T1000 (cell line): ENCODE results near the gene TAF13.

Experiments used
- DNase-seq: peaks from one replicate; lab custom pipeline; 2025; ENCODE audit warnings: mixed read lengths; lab: John Stamatoyannopoulos, UW

The TAF13 gene

GRCh38 chr1:109075531-109076490 is at the start of gene TAF13:
Gene TAF13 (minus strand): TSS chr1:109076003. CDS start chr1:109075947, 56 bp downstream.
- peak; percentile 93 for DNase-seq

GRCh38 chr1:109120356-109120755 is 44.6 kb upstream of the TAF13 start:
- no peak for DNase-seq

- no peak for DNase-seq
Measured at GRCh38 chr1:109118089-109118488, 42.3 kb upstream of the TAF13 start.

GRCh38 chr1:109116286-109116685 is 40.5 kb upstream of the TAF13 start:
- no peak for DNase-seq

GRCh38 chr1:109115685-109116084 is 39.9 kb upstream of the TAF13 start:
- DNase-seq = no peak

GRCh38 chr1:109114342-109114674 is 38.5 kb upstream of the TAF13 start:
- DNase-seq = no peak

GRCh38 chr1:109113590-109114341 is 38.0 kb upstream of the TAF13 start, which contains the start of gene ELAPOR1:
Gene ELAPOR1 (plus strand): TSS chr1:109114115. CDS start chr1:109114184, 69 bp downstream.
- peak; percentile 5 for DNase-seq

- DNase-seq = peak; percentile 86
Measured at GRCh38 chr1:109112652-109113285, 37.0 kb upstream of the TAF13 start.

- DNase-seq = no peak
Measured at GRCh38 chr1:109112056-109112651, 36.4 kb upstream of the TAF13 start.

- no peak for DNase-seq
Measured at GRCh38 chr1:109111386-109112055, 35.7 kb upstream of the TAF13 start.

GRCh38 chr1:109109906-109110305 is 34.1 kb upstream of the TAF13 start:
- no peak for DNase-seq

- no peak for DNase-seq
Measured at GRCh38 chr1:109107785-109108184, 32.0 kb upstream of the TAF13 start.

GRCh38 chr1:109105881-109106280 is 30.1 kb upstream of the TAF13 start:
- DNase-seq = no peak

GRCh38 chr1:109104364-109105151 is 28.8 kb upstream of the TAF13 start:
- no peak for DNase-seq

- peak; percentile 89 for DNase-seq
Measured at GRCh38 chr1:109099938-109100773, 24.4 kb upstream of the TAF13 start.

- no peak for DNase-seq
Measured at GRCh38 chr1:109096120-109096519, 20.3 kb upstream of the TAF13 start.

- no peak for DNase-seq
Measured at GRCh38 chr1:109095631-109096030, 19.8 kb upstream of the TAF13 start.

GRCh38 chr1:109094871-109095270 is 19.1 kb upstream of the TAF13 start:
- DNase-seq = no peak

- DNase-seq = peak; percentile 2
Measured at GRCh38 chr1:109094377-109094803, 18.6 kb upstream of the TAF13 start.

- DNase-seq = no peak
Measured at GRCh38 chr1:109091839-109092193, 16.0 kb upstream of the TAF13 start.
